GM13976 (cell line): ENCODE data around the gene SLC4A5.

Experiments
- DNase-seq: peaks from one replicate; pipeline ENCODE4 v3.0.0; 2012; ENCODE audit warnings: low spot score
- in situ Hi-C: fragments of 300-500 bp; cut with MboI; formaldehyde crosslinking; loops from one replicate; pipeline ENCODE4 v1.12.0; 2022; ENCODE audit warnings: low sequenced_read_pairs, mixed read lengths, inconsistent platforms; ENCODE audit not compliant: unreplicated experiment
- TF ChIP-seq, protein P1 (sequence below): IDR thresholded peaks from 2 replicates; pipeline ENCODE4 v1.5.1; 2012; ENCODE audit warnings: borderline replicate concordance, mild to moderate bottlenecking; ENCODE audit not compliant: insufficient read depth; ENCODE audit errors: extremely low read depth, missing control alignments, control extremely low read depth

Gene SLC4A5

GRCh38 chr2:74375838-74376237, 32.6 kb upstream of the SLC4A5 start:
- TF ChIP-seq, protein P1, sequence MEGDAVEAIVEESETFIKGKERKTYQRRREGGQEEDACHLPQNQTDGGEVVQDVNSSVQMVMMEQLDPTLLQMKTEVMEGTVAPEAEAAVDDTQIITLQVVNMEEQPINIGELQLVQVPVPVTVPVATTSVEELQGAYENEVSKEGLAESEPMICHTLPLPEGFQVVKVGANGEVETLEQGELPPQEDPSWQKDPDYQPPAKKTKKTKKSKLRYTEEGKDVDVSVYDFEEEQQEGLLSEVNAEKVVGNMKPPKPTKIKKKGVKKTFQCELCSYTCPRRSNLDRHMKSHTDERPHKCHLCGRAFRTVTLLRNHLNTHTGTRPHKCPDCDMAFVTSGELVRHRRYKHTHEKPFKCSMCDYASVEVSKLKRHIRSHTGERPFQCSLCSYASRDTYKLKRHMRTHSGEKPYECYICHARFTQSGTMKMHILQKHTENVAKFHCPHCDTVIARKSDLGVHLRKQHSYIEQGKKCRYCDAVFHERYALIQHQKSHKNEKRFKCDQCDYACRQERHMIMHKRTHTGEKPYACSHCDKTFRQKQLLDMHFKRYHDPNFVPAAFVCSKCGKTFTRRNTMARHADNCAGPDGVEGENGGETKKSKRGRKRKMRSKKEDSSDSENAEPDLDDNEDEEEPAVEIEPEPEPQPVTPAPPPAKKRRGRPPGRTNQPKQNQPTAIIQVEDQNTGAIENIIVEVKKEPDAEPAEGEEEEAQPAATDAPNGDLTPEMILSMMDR = no peak
- in situ Hi-C loops = no loop called here
- DNase-seq = no peak

DNA sequence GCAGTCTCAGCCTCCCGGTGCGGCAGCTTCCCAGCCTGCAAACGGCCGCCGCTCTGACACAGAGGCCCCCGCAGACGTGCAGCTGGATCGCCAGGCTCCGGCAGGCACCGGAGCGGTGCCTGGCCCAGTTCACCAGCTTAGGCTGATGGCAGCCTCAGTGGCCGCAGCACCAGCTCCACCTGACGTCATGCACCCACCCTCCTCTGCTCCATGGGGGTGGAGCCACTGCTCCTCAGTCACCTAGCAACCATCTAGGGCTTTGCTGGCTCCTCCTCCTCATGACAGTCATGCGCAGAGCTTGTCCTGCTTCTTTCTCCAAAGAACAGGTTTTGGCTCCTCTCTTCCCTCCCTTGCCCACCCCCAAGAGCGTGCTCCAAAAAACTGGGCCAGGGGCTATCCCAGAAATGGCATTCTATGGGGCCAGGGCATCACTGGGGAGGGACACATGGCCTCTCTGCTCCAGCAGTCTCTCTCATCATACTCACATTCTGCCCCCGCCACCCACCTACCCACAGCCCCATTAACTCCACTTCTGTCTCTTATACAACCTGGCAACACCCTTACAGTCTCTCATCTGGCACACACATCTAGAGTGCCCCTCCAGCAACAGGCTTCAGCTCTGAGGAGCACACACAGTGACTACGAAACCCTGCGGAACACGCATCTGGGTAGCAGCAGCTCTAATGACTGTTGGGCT, 31.4 kb upstream of the SLC4A5 start:
- no peak for DNase-seq
- TF ChIP-seq, protein P1 = no peak
- in situ Hi-C loops = no loop called here

DNA sequence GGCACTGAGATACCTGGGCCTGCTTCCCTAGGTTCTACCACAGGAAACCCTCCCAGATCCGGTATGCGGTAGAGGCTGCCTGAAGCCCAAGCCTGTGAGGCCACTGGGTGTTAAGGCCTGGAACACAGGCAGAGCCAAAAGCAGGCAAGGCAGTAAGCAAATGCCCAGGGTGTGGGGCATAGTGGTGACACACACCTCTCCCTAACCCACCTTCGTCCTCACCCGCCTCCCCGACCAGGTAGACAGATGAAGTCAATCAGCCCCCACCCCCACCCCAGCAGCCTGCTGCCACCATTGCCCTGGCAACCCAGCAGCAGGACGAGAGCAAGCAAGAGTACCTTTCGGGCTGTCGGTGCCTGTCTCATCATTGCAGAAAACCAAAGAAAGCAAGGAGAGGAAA, 30.8 kb upstream of the SLC4A5 start:
- no peak for DNase-seq
- TF ChIP-seq, protein P1 = no peak
- in situ Hi-C loops = no loop called here

- in situ Hi-C loops = no loop called here
- TF ChIP-seq, protein P1 = no peak
- DNase-seq = no peak
These were observed 30.0 kb upstream of the SLC4A5 start for GRCh38 chr2:74373221-74373676.

DNA sequence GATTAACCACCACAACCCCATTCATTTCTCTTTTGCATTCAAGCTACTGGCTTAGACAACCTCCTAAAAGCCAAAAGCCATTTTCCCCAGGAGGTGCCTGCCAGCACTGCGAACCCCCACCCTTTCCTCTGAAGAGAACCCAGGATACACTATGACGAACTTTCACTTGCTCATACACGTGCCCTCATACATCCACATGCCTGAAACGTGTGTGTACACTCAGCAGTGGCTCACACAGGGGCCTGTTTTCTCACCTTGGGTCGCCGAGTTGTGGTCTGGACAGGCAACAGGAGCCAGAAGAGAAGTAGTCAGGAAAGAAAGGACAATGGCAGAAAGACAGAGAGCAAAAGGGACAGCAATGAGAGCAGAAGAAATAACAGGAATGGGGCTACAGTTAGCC, 29.5 kb upstream of the SLC4A5 start:
- DNase-seq = no peak
- TF ChIP-seq, protein P1 = no peak
- in situ Hi-C loops = no loop called here

- TF ChIP-seq, protein P1 = no peak
- in situ Hi-C loops = no loop called here
- DNase-seq = no peak
These were observed 28.2 kb upstream of the SLC4A5 start for GRCh38 chr2:74371421-74371820.
